COLO668 (cell line): ENCODE data around the gene LIN37.
"Not testable (repeated sequence)": the region's sequence is repeated elsewhere in the genome, so short reads cannot be mapped to it uniquely, and the experiment has no call there.

Experiments used
- DNase-seq: peaks from one replicate; lab custom pipeline; 2025; ENCODE audit not compliant: unreplicated experiment; lab: John Stamatoyannopoulos, UW

Gene LIN37

DNA sequence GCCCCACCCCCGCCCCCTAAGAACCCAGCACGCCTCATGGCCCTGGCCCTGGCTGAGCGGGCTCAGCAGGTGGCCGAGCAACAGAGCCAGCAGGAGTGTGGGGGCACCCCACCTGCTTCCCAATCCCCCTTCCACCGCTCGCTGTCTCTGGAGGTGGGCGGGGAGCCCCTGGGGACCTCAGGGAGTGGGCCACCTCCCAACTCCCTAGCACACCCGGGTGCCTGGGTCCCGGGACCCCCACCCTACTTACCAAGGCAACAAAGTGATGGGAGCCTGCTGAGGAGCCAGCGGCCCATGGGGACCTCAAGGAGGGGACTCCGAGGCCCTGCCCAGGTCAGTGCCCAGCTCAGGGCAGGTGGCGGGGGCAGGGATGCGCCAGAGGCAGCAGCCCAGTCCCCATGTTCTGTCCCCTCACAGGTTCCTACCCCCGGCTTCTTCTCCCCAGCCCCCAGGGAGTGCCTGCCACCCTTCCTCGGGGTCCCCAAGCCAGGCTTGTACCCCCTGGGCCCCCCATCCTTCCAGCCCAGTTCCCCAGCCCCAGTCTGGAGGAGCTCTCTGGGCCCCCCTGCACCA is 38.9 kb downstream of the LIN37 start:
- no peak for DNase-seq

GRCh38 chr19:35788205-35788960 is 40.0 kb downstream of the LIN37 start:
- DNase-seq: no peak

DNA sequence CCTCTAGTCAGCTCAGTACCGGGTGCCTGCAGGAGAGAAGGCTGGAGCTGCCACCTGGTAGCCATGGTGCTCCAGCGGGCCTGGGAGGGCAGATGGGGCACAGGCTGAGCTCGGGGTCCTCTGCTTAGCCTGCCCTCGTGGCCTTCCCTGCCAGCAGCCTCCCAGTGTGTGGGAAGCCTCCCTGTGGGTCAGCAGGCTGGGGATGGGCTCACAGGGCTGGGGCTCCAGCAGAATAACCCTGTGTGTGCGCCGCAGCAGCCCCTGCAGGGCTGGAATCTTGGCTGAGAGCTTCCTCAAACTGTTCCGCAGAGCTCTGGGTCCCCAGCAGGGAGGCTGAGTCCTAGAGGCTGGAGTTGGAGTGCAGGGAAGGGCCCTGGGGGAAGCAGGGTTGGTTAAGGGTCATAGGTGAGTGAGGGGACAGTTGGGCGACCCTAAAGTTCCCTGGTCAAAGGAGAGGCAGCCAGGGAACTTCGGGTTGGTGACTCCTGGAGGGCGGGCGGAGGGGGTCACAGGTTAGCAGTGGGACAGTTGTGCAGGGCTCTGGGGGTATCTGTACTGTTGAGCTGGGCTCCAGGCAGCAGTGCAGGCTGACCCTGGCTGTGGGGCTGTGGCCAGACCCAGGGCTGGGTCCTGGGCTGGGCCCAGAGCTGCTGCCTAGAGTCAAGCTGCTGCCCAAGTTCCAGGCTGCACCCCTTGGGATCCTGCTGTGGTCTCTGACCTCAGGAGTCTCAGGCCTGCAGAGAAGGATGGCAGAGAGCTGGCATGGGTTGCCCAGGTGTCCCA is 41.0 kb downstream of the LIN37 start:
- no peak for DNase-seq

DNA sequence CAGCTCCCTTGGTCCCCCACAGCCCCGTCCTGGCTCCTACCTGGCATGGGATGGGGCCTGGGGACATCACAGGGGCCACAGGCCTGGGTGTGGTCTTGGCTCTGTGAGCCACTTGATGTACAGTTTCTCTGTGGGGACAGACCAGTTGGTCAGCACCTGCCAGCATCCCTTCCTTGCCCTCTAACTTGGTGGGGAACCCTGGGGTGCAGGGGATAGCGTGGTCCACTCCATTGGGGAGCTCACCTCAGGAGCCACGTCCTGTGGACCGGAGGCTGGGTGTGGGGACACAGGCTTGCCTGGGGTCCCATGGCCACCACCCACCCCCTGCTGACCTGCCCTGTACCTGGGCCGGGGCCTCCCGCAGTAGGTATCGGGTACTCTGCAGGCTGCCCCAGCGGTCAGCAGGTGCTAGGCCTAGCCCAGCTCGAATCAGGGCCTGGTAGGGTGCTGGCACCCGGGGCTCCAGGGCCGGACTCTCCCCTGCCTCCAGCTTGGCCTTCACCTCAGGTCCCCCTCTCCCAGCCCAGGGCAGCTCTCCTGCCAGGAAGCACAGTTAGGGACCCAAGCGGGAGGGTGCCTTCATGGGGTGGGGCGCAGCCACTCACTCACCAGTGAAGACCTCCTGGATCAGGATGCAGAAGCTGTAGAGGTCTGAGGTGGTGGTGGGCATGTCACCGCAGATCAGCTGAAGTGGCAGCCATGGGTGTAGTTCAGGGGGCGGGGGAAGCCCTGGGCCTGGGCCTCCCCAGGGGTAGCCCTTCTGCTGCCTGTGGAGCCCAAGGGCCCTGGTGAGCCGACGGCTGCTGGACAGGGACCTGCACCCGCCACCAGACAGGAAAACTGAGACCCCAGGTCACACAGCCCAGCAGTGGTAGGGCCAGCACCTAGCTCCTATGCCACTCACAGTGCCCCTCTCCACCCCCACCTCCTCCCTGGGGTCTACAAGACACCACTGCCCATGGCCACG is 41.9 kb downstream of the LIN37 start:
- no peak for DNase-seq

GRCh38 chr19:35790981-35791813 is 42.8 kb downstream of the LIN37 start:
- peak; percentile 71 for DNase-seq

- no peak for DNase-seq
These were observed 43.5 kb downstream of the LIN37 start for GRCh38 chr19:35791814-35792279.

GRCh38 chr19:35792312-35792711 is 43.9 kb downstream of the LIN37 start:
- no peak for DNase-seq

- no peak for DNase-seq
These were observed 44.5 kb downstream of the LIN37 start for GRCh38 chr19:35792888-35793287.

DNA sequence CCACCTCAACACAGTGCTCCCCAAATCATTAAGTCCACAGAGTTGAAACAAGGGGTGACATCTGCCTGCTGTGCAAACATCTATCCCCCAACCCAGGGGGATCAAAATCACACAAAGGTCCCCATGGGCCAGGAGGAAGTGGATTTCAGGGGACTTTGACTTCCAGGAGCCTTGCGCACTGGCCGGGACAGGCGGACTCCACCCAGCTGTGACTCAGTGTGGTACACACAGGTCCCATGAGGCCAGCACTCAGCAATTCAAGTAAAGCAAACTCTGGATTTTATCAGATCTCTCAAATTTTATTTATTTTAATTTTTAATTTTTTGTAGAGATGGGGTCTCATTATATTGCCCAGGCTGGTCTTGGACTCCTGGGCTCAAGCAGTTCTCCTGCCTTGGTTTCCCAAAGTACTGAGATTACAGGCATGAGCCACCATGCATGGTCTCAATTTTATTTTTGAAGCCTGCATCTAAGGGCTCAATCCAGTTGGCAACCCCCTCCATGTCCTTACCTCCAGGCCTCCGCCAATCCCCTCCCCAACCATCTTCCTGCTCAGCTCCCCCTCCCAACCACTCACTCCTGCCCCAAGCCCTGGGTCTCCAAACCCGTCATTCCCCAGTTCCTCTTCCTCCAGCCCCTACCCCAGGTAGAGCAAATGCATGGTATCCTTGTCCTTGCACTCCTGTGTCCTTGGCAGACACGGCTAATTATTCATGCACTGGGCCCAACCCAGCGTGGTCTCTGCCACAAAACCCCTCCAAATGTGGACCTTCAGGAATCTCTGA is 45.2 kb downstream of the LIN37 start:
- DNase-seq: no peak

GRCh38 chr19:35795564-35795963 is 47.2 kb downstream of the LIN37 start:
- not testable (repeated sequence) for DNase-seq

GRCh38 chr19:35796645-35797542 is 48.5 kb downstream of the LIN37 start:
- DNase-seq: no peak

DNA sequence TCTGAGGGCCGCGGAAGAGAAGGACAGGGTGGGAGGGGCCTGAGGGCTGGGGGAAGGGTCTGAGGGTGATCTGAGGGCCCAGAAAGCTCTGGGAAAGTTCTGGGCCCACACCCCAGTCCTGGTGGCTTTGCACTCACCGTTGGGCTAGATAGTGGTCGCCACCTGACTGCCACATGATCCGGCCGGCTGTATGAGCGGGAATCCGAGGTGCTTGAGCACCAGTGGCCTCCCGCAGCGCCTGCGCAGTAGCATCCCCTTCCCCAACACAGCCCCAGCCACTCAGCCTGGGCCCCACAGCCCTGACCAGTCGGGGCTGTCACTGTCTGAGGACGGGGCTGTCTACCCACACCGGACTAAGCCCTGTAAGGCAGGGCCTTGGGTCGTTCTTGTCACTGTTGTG is 49.3 kb downstream of the LIN37 start:
- peak; percentile 18 for DNase-seq

- DNase-seq: no peak
These were observed 53.5 kb downstream of the LIN37 start for GRCh38 chr19:35801828-35802227.
